Kasumi-1 (cell line): ENCODE data around the gene FOXP2.
"Not testable (repeated sequence)": the region's sequence is repeated elsewhere in the genome, so short reads cannot be mapped to it uniquely, and the experiment has no call there.

Experiments
- DNase-seq, 2 experiments: peaks; one replicate each; lab custom pipeline; 2025; lab: John Stamatoyannopoulos, UW

The FOXP2 gene

GRCh38 chr7:114590298-114590697, 175.7 kb downstream of the FOXP2 start:
- DNase-seq: no peak

GRCh38 chr7:114598946-114599345, 184.3 kb downstream of the FOXP2 start:
- DNase-seq: no peak

GRCh38 chr7:114606100-114606499, 191.5 kb downstream of the FOXP2 start:
- DNase-seq: no peak

- not testable (repeated sequence) for DNase-seq
Observed at GRCh38 chr7:114608822-114609221, 194.2 kb downstream of the FOXP2 start.

GRCh38 chr7:114620208-114620607, 205.6 kb downstream of the FOXP2 start:
- DNase-seq: no peak

- no peak for DNase-seq
Observed at GRCh38 chr7:114622221-114622620, 207.6 kb downstream of the FOXP2 start.

GRCh38 chr7:114623146-114623545, 208.5 kb downstream of the FOXP2 start:
- DNase-seq: no peak

- DNase-seq: peak in 1 of 2 experiments; percentile 4
Observed at GRCh38 chr7:114627231-114627630, 212.6 kb downstream of the FOXP2 start.

- DNase-seq: no peak
Observed at GRCh38 chr7:114628362-114628761, 213.7 kb downstream of the FOXP2 start.

- DNase-seq: no peak
Observed at GRCh38 chr7:114629762-114630161, 215.1 kb downstream of the FOXP2 start.

GRCh38 chr7:114630201-114630990, 215.8 kb downstream of the FOXP2 start:
- DNase-seq: no peak

GRCh38 chr7:114631249-114631822, 216.7 kb downstream of the FOXP2 start:
- no peak for DNase-seq

GRCh38 chr7:114639451-114639850, 224.8 kb downstream of the FOXP2 start:
- no peak for DNase-seq

GRCh38 chr7:114644455-114644854, 229.8 kb downstream of the FOXP2 start:
- no peak for DNase-seq

- DNase-seq: no peak
Observed at GRCh38 chr7:114645451-114645850, 230.8 kb downstream of the FOXP2 start.

- DNase-seq: no peak
Observed at GRCh38 chr7:114647518-114647917, 232.9 kb downstream of the FOXP2 start.

GRCh38 chr7:114648117-114648516, 233.5 kb downstream of the FOXP2 start:
- no peak for DNase-seq

GRCh38 chr7:114648680-114649079, 234.1 kb downstream of the FOXP2 start:
- no peak for DNase-seq

- no peak for DNase-seq
Observed at GRCh38 chr7:114649689-114650088, 235.1 kb downstream of the FOXP2 start.

- DNase-seq: no peak
Observed at GRCh38 chr7:114650491-114650890, 235.9 kb downstream of the FOXP2 start.

- no peak for DNase-seq
Observed at GRCh38 chr7:114652041-114652440, 237.4 kb downstream of the FOXP2 start.

GRCh38 chr7:114653364-114654088, 238.9 kb downstream of the FOXP2 start:
- DNase-seq: no peak

GRCh38 chr7:114656466-114656865, 241.9 kb downstream of the FOXP2 start:
- no peak for DNase-seq
